Breast epithelium (tissue), 3 donors: ENCODE results near the gene KPNA1.
"Not testable (repeated sequence)": the region's sequence is repeated elsewhere in the genome, so short reads cannot be mapped to it uniquely, and the experiment has no call there.

Experiments used
- POLR2A ChIP-seq: fragments of 450-650 bp; IDR thresholded peaks from one replicate; pipeline ENCODE4 v1.6.1; 2016; ENCODE audit warnings: antibody characterized with exemption, mild to moderate bottlenecking, moderate library complexity
- TF ChIP-seq, protein P1 (sequence below), 3 donors: fragments of 450-650 bp; IDR thresholded peaks; one replicate each; pipeline ENCODE4 v1.5.1; 2016 to 2017; ENCODE audit warnings: antibody characterized with exemption in 3 of 3, mild to moderate bottlenecking in 3 of 3, moderate library complexity in 3 of 3

DNA sequence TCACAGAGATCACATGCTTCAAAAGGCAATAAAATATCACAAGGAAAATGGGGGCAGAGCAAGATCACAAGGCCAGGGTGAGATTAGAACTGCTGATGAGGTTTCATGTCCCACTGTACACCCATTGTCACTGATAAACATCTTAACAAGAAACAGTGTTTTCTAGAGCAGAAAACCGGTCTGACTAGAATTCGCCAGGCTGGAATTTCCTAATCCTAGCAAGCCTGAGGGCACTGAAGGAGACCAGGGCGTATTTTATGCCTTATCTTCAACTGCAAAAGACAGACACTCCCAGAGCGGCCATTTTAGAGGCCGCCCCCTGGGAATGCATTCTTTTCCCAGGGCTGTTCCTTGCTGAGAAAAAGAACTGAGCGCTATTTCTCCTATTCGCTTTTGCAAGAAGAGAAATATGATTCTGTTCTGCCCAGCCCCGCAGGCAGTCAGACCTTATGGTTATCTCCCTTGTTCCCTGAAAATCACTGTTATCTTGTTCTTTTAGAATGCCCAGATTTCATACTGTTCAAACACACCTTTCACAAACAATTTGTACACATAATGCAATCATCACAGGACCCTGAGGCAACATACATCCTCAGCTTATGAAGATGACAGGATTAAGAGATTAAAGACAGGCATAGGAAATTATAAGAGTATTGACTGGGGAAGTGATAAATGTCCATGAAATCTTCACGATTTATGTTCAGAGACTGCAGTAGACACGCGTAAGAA, 70.8 kb downstream of the KPNA1 start:
- TF ChIP-seq, protein P1, sequence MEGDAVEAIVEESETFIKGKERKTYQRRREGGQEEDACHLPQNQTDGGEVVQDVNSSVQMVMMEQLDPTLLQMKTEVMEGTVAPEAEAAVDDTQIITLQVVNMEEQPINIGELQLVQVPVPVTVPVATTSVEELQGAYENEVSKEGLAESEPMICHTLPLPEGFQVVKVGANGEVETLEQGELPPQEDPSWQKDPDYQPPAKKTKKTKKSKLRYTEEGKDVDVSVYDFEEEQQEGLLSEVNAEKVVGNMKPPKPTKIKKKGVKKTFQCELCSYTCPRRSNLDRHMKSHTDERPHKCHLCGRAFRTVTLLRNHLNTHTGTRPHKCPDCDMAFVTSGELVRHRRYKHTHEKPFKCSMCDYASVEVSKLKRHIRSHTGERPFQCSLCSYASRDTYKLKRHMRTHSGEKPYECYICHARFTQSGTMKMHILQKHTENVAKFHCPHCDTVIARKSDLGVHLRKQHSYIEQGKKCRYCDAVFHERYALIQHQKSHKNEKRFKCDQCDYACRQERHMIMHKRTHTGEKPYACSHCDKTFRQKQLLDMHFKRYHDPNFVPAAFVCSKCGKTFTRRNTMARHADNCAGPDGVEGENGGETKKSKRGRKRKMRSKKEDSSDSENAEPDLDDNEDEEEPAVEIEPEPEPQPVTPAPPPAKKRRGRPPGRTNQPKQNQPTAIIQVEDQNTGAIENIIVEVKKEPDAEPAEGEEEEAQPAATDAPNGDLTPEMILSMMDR (IDR thresholded peaks at IDR 0.05): not testable (repeated sequence)
- not testable (repeated sequence) for TF ChIP-seq POLR2A
